CD4-positive, alpha-beta T cell treated with Interleukin-6 at 100 ng/mL for 8 hours (primary cell): ENCODE data around the gene ASB9.
A peak's percentile ranks its signal among the peaks of the same experiment; 100 is the strongest.
"Not testable (repeated sequence)": the region's sequence is repeated elsewhere in the genome, so short reads cannot be mapped to it uniquely, and the experiment has no call there.

Source experiments
- DNase-seq: peaks from one replicate; pipeline ENCODE4 v3.0.0-alpha.2; 2020; ENCODE audit warnings: mixed read lengths, low spot score

Gene ASB9, protein sequence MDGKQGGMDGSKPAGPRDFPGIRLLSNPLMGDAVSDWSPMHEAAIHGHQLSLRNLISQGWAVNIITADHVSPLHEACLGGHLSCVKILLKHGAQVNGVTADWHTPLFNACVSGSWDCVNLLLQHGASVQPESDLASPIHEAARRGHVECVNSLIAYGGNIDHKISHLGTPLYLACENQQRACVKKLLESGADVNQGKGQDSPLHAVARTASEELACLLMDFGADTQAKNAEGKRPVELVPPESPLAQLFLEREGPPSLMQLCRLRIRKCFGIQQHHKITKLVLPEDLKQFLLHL

GRCh38 chrX:15269618-15270521 is at the start of gene ASB9:
ASB9 (minus strand) TSS chrX:15270083; CDS start chrX:15269874, 209 bp downstream.
- peak; percentile 12 for DNase-seq

DNA sequence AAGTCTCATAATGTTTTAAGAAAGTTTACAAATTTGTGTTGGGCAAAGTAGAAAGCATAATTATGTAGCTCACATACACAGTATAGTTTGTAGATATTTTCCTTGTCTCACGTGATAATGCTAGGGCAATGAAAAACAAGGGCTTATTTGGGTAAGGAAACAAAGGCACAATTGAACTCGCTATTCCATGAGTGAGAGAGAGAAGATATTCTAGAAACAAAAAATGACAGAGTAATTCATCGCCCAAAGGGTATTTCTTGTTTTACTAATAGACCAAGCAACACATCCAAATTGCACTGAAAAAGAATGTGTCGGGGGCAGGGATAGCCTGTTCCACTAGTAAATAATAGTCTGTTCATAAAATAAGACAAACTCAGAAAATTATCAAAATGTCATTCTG is 49.2 kb upstream of the ASB9 start:
- no peak for DNase-seq

GRCh38 chrX:15315509-15315908 is 45.6 kb upstream of the ASB9 start, which contains the start of gene ASB11:
ASB11 (minus strand) TSS chrX:15315640; CDS start chrX:15315605, 35 bp downstream.
- DNase-seq: no peak

GRCh38 chrX:15314472-15314871 is 44.6 kb upstream of the ASB9 start:
- no peak for DNase-seq

DNA sequence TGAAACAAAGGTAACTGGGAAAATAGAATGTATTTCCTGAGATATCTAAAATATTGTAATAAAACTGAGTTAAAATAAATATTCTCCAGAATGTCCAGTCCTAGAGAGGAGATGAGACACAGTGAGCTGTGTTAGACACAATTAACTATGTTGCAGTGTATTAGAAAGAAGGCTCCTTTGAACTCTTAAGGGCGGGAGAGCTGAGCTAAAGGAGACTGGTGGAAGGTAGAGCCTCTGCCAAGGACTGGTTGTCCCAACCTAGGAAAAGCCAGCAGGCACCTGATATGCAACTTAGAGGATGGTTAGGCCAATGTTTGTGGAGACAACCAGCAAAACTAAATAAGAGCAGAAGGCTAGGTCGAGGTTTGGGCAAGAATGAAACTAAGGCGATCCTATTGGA is 41.2 kb upstream of the ASB9 start:
- DNase-seq: no peak

DNA sequence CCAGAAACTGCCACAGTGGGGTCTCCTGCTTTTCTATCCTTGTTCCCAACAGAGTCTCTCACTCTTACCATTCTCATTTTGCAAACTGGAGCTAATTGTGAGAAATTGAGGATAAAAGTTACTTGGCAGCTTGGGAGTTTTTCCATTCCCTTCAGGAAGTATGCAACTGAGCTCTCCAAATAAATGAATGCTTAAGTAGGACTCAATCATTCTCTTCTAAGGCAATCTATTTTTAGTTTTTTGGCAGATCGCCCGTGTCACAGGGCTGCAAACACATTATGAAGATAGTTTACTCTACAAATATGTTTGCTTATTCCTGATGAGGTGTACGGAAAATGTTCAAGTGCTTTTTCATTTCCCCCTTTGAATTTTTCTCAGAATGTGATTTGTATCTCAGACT is 40.2 kb upstream of the ASB9 start:
- DNase-seq: no peak

GRCh38 chrX:15305899-15306298 is 36.0 kb upstream of the ASB9 start:
- DNase-seq: not testable (repeated sequence)

GRCh38 chrX:15301924-15302323 is 32.0 kb upstream of the ASB9 start:
- DNase-seq: no peak

DNA sequence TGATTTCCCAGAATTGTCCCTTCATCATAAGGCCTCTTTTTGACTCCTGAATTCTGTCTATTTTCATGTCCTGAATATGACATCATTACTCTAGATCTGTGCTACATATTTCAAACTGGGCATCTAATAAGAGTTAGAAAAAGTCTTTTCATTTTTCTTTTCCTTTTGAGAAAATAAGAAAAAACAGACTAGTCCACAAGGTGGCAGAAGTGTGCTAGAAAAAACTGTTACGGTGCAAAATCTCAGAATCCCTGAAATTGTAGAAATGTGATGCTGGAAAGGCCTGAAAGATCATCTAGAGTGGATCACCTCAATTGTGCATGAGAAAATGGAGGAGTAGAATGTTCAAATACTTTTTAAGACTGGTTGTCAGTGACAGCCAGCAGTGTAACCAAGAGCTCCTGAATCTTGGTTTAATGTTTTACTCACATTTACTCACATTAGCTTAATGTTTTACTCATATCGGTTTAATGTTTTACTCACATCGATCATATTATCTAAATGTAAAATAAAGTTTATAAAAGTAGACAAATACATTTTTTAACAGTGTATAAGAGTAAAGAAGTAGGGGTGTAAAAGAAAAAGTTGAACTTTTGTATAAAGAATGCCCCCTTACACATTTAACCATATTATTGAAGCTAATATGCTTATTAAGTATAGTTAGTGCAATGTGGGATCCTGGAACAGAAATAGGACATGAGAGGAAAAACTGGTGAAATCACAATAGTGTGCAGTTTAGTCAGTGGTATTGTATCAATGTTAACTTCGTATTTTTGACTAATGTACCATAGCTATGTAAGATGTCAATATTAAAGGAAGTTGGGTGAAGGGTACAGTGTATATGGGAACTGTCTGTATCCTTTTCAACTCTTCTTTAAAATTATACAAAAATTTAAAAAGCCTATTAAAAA is 30.3 kb upstream of the ASB9 start:
- no peak for DNase-seq

DNA sequence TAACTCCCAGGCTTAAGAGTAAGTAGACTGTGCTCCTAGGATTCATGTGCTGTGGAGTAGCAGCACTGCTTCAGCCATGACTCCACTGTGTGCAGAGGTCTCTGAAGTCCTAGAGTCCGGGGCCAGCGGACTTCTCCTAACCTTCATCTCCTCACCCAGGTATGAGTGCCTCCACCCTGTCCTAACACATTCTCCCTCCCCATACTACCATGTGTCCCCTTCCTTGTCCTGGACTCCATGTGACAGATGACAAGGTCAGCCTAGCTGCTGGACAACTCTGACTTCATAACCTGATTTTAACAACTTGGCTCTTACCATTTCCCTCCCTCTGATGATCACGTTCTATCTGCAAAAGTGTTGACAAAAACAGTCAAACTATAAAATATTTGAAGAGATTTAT is 28.9 kb upstream of the ASB9 start:
- no peak for DNase-seq

GRCh38 chrX:15298201-15298600 is 28.3 kb upstream of the ASB9 start:
- no peak for DNase-seq

DNA sequence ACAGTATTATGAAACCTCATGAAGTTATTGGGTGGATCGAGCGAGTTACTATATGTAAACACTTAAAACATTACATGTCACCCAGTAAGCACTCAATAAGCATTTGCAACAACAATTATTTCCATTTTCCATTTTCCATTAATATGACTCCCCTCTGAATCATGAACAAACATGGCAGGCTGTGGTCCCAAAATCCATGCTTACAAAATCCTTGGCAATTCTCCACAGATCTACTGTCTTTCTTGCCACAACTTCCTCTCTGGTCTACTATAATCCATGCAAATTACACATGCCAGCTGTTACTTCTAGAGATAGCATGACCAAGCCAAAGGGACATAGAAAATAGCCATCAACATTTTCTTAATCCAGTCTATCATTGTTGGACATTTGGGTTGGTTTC is 23.6 kb upstream of the ASB9 start:
- DNase-seq: no peak

DNA sequence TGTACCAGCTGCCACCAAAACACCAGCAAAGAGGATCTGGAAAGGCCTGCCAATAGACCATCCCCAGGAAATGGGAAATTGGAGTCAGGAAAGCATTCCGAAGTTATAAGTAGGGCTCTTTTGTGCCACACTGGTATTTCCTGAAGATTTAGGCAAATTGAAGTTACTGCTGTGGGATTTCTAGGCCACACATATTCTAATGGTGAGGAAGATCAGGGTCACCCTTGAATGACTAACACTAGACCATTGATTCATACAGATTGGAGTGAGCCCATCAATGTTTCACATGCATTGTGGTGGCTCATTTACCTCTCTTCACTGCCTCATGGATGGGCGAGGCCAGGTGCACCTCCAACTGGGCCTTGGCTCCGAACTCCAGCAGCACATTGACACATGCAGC is 23.0 kb upstream of the ASB9 start:
- no peak for DNase-seq

GRCh38 chrX:15277604-15278003 is 7.7 kb upstream of the ASB9 start:
- DNase-seq: no peak

DNA sequence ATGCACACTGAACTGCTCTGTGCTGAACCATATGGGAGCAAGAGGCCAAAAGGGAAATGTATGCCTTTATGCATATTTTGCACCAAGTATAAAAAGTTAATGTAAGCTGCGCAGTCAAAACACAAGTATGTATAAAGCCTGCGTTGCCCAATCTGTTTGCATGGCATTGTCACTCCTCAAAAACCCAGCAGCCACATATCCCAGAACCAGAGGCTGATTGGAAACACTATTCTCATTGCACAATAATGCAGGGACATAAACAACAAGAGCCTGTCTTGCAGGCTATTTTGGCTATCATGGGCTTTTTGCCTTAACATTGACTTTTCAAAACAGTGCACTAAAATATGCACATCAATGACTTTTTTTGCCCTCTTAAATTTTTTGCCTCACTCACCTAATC is 5.1 kb upstream of the ASB9 start:
- DNase-seq: no peak

GRCh38 chrX:15273275-15273674 is 3.4 kb upstream of the ASB9 start:
- DNase-seq: not testable (repeated sequence)

GRCh38 chrX:15271757-15272156 is 1.9 kb upstream of the ASB9 start:
- no peak for DNase-seq

DNA sequence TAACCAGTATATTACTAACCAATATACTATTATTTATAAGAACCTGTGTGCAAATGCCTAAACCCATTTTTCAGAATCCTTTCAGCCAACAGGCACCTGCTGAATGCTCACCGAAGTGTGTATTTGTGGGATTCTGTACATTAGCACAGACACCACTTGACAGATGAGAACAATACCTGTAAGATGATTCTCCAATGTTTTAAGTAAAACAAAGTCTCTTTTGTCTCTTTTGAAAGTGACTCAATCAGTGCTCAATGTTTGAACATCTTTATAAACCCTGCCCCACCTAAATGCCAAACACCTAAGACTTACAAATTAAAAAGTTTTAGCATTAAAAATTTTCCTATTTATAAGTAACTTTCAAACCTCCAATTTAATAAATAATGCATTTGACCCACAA is 763 bp downstream of the ASB9 start:
- no peak for DNase-seq

- no peak for DNase-seq
Observed at GRCh38 chrX:15254852-15255251, 15.0 kb downstream of the ASB9 start.

- DNase-seq: no peak
Observed at GRCh38 chrX:15245896-15246295, 24.0 kb downstream of the ASB9 start.

DNA sequence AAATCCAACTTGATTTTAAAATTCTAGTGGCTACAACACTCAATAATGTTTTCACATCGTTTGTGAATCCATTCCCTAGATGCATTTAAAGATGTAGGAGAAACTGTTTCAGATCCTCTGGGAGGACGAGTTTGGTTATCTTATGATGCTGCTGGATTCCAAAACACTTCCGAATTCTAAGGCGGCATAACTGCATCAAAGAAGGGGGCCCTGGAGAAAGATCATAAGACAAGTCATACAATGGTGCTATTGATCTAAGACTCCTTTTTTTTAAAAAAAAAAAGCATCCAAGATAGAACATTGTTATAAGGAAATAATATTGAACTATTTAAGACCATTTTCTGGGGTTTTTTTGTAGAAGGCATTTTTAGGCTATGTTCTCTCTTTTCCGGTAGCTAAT is 25.5 kb downstream of the ASB9 start:
- no peak for DNase-seq

- peak; percentile 33 for DNase-seq
Observed at GRCh38 chrX:15242899-15243555, 26.9 kb downstream of the ASB9 start.
